D721Med (cell line): ENCODE results near the gene AMPD3.

ENCODE experiments used
- DNase-seq: peaks from one replicate; pipeline ENCODE4 v3.0.0; 2011; ENCODE audit warnings: low spot score; ENCODE audit not compliant: insufficient read length
- FAIRE-seq: peaks from 2 replicates; lab custom pipeline; 2011; peaks lifted over from hg19 to GRCh38; lab: Jason Lieb, UNC
- TF ChIP-seq, protein P1 (sequence below): IDR thresholded peaks from 2 replicates; pipeline ENCODE4 v1.5.1; 2012; ENCODE audit warnings: mild to moderate bottlenecking, control low read depth; ENCODE audit not compliant: insufficient read depth; ENCODE audit errors: missing control alignments

The AMPD3 gene

DNA sequence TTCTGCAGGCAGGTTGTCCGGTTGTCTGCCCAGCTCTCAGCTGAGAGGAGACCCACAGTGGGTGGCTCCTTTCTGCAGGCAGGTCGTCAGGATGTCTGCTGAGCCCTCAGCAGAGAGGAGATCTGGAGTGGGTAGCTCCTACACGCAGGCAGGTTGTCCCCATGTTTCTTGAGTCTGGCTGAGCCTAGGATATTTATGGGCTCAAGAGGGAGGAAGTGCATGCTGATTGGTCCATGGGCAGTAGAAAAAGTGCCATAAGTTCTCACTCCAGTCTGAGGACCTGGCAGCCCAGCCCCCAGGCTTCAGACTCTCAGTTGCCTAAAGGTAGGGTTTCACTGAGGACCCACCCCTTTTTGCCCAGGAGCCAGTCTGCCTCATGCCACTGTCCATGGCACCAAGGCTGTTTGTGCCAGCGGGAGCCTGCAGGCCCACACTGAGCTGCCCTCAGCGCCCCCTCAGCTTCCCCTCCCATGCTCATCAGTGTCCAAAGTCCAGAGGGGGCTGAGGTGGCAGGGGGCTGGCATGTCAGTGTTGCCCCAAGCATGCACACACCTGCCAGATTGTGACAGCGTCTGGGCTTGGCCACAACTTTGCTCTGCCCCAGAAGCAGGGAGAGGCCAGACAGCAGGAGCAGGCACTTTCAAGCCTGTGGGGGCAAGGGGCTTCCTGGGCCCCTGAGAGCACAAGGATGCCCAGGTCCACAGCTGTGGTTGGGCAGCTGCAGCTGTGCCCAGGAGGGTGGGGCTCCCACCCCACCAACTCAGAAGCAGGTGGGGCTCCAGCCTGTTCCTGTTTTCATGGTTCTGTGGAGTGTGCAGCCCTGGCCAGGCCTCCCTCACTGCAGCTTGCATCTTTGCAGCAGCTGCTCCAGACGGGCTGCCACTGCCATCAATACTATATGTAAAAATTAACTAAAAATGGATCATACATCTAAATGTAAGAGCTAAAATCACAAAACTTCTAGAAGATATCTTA, 89.7 kb downstream of the AMPD3 start:
- DNase-seq (no peak), FAIRE-seq (no peak)
- TF ChIP-seq, protein P1, sequence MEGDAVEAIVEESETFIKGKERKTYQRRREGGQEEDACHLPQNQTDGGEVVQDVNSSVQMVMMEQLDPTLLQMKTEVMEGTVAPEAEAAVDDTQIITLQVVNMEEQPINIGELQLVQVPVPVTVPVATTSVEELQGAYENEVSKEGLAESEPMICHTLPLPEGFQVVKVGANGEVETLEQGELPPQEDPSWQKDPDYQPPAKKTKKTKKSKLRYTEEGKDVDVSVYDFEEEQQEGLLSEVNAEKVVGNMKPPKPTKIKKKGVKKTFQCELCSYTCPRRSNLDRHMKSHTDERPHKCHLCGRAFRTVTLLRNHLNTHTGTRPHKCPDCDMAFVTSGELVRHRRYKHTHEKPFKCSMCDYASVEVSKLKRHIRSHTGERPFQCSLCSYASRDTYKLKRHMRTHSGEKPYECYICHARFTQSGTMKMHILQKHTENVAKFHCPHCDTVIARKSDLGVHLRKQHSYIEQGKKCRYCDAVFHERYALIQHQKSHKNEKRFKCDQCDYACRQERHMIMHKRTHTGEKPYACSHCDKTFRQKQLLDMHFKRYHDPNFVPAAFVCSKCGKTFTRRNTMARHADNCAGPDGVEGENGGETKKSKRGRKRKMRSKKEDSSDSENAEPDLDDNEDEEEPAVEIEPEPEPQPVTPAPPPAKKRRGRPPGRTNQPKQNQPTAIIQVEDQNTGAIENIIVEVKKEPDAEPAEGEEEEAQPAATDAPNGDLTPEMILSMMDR: no peak

DNA sequence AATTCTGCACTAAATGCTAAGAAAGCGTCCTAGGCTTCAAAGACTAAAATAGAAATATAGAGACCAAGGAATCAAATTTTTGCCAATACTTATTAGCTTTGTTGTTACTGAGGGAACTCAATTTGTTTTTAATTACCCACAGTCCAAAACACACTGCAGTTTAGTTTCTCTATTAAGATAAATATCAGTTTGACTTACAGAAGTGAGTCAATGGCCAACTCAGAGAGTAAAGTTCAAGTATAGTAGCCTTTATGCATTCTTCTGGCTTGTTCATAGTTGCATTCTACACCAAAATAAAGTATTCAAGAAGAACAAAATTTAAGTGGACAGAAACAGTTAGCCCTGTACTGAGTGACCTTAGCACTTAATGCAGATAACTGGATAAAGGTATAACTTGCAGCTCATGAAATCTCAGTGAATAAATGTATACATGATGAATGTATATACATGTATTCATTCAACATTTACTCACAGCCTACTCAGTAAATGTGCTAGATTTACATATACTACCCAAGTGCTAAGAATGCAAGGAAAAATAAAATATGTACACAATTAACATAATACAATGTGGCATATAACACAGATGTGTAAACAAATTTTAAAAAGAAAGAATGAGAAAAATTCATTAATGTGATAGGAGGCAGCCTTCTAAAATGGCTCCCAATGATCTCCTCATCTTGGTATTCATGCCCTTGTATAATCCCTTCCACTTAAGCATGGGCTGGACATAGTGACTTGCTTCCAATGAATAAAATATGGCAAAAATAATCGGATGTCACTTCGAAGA, 95.6 kb downstream of the AMPD3 start:
- FAIRE-seq (no peak), DNase-seq (no peak)
- TF ChIP-seq, protein P1: no peak

- TF ChIP-seq, protein P1: no peak
- DNase-seq (no peak), FAIRE-seq (no peak)
Observed at GRCh38 chr11:10551290-10551592, 96.2 kb downstream of the AMPD3 start.

DNA sequence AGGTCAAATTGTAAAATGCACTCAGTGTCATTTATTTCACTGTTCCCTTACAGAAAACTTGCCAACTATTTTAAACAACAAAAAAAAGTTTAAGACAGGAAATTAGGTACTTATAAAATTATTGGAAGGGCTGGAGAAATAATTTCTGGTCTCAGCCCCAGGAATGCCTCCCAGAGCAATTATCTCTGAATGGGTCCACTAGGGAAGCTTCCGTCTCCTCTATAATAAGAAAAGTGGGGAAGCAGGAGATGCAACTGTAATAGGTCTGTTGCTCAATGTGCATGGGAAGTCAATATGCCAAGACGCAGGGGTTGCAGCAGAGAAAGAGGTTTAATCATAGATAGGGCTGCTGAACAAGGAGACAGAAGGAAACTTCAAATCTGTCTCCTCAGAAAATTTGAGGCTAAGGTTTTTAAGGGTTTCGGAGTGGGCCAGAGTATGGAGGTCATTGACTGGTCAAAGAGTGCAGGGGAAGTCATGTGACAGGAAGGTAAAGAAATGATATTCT, 96.8 kb downstream of the AMPD3 start:
- DNase-seq (no peak), FAIRE-seq (no peak)
- TF ChIP-seq, protein P1: no peak

GRCh38 chr11:10556590-10556989, 101.5 kb downstream of the AMPD3 start:
- TF ChIP-seq, protein P1: no peak
- DNase-seq (no peak), FAIRE-seq (no peak)
